Kidney (tissue), 14 donors: ENCODE results near the gene TMEM222. TPM values are rescaled to one million over a fixed set of nuclear protein-coding genes. Genes with fewer than 3 reads are reported as not detected.

Experiments
- DNase-seq, 5 donors: peaks; one replicate each; pipeline ENCODE4 v3.0.0-alpha.2; 2013 to 2020
- FAIRE-seq: peaks from 2 replicates; lab custom pipeline; 2012; peaks lifted over from hg19 to GRCh38; lab: Jason Lieb, UNC
- H3K27ac ChIP-seq, 2 donors: one replicate each; pipeline ENCODE4 v1.7.0; 2013; ENCODE audit warnings: low read depth in 2 of 2, low read length in 2 of 2, inconsistent platforms in 1 of 2
- H3K27me3 ChIP-seq: one replicate; pipeline ENCODE4 v1.7.1; 2013; ENCODE audit warnings: low read length, inconsistent platforms; ENCODE audit not compliant: control insufficient read depth, insufficient read depth
- H3K36me3 ChIP-seq, 3 donors: one replicate each; pipeline versions ENCODE4 v1.7.0 to v1.7.1; 2013; ENCODE audit warnings: low read length in 3 of 3, control low read depth in 1 of 3, inconsistent platforms in 1 of 3; ENCODE audit not compliant: insufficient read depth in 3 of 3, control insufficient read depth in 2 of 3
- H3K4me1 ChIP-seq, 3 donors: one replicate each; pipeline versions ENCODE4 v1.7.0 to v1.7.1; 2013; ENCODE audit warnings: low read length in 3 of 3, inconsistent platforms in 1 of 3, low read depth in 1 of 3; ENCODE audit not compliant: control insufficient read depth in 2 of 3, insufficient read depth in 2 of 3
- H3K4me3 ChIP-seq, 3 donors: one replicate each; pipeline versions ENCODE4 v1.7.0 to v1.8.1; 2013; ENCODE audit warnings: low read length in 3 of 3, control low read depth in 1 of 3, inconsistent platforms in 1 of 3
- H3K9ac ChIP-seq, 3 donors: one replicate each; pipeline versions ENCODE4 v1.7.0 to v1.7.1; 2013; ENCODE audit warnings: low read length in 3 of 3, control low read depth in 1 of 3, inconsistent platforms in 1 of 3
- H3K9me3 ChIP-seq, 3 donors: one replicate each; pipeline versions ENCODE4 v1.7.0 to v1.7.1; 2013; ENCODE audit warnings: low read length in 3 of 3, control low read depth in 1 of 3, inconsistent platforms in 1 of 3; ENCODE audit not compliant: control insufficient read depth in 2 of 3, insufficient read depth in 1 of 3
- intact Hi-C: fragments of 100-400 bp; cut with DNase I; formaldehyde crosslinking; loops from one replicate; pipeline ENCODE4 v1.11.1; 2022
- polyA plus RNA-seq: library from polyadenylated mRNA; stranded (reverse); fragments of 350-450 nt; fragmentation: Illumina TruSeq; extraction: RNeasy Lipid Tissue Mini Kit (QIAGEN cat#74804); gene quantifications from one replicate; pipeline ENCODE4 v1.2.3, GENCODE V29; 2014; ENCODE audit warnings: low read depth, low replicate concordance; ENCODE audit not compliant: insufficient read depth
- total RNA-seq: library from RNA; stranded (reverse); fragmentation: NEBNext Ultra II Directional; extraction: Animal tissue kit (Norgen Biotek cat#: 25700); gene quantifications from one replicate; pipeline ENCODE4 v1.2.1, GENCODE V29; 2021
- TF ChIP-seq, protein P1 (sequence below): IDR thresholded peaks from 3 replicates; pipeline ENCODE4 v1.5.1; 2012; ENCODE audit warnings: mild to moderate bottlenecking, moderate library complexity, borderline replicate concordance; ENCODE audit not compliant: insufficient read depth; ENCODE audit errors: extremely low read depth
- donor health status: control.
- donor health status: control.
- donor health status: control.
- donor health status: control.
- donor health status: control.
- donor health status: DM: yes; HTN: yes; CAD: no.
- donor health status: Normal renal cell carcinoma (clear cell type).

Gene TMEM222
- total and polyA plus RNA-seq, 2 donors from 2014 or later: 42.9 to 58.2 TPM

DNA sequence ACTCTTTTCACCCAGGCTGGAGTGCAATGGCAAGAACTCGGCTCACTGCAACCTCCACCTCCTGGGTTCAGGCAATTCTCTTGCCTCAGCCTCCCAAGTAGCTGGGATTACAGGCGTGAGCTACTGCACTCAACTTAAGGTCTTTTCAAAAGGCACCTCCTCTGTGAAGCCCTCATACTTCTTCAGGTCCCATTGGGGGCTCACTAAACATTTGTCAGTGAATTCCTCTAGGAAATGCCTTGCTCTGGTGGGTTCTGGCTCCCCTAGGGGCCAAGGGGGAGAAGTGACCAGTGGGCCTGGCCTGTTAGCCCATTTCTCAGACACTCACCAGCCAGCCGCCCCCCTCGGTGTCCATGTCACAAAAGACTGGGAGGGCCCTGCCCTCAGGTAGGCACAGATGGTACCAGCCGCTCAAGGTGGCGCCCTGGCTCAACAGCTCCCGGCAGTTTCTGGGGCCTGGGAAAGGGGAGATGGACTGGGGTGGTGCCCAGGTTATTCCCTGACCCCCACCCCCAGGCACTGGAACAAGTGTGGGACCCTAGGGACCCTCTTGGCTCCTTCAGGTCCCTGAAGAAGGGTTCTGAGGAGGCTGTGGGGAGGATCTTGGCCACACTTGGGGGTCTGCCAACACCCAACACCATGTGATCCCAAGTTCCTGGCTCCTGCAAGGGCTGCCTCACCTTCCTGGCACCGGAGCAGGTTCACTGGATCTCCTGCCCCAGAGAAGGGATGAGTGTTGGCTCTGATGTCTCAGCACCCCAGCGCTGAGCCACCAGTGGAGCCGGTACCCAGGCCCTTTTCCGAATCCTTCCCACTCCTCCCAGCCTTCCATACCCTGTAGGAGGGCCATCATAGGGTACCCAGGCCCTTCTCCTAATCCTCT is 51.1 kb downstream of the TMEM222 start:
- TF ChIP-seq, protein P1, sequence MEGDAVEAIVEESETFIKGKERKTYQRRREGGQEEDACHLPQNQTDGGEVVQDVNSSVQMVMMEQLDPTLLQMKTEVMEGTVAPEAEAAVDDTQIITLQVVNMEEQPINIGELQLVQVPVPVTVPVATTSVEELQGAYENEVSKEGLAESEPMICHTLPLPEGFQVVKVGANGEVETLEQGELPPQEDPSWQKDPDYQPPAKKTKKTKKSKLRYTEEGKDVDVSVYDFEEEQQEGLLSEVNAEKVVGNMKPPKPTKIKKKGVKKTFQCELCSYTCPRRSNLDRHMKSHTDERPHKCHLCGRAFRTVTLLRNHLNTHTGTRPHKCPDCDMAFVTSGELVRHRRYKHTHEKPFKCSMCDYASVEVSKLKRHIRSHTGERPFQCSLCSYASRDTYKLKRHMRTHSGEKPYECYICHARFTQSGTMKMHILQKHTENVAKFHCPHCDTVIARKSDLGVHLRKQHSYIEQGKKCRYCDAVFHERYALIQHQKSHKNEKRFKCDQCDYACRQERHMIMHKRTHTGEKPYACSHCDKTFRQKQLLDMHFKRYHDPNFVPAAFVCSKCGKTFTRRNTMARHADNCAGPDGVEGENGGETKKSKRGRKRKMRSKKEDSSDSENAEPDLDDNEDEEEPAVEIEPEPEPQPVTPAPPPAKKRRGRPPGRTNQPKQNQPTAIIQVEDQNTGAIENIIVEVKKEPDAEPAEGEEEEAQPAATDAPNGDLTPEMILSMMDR: no peak
- Histone ChIP-seq H3K27ac (peak overlapping the region; percentile 7 to 37), H3K4me1 (no peaks in the 10 kb centered on the region), H3K4me3 (no peak overlapping the region), H3K27me3 (no peaks in the 10 kb centered on the region), H3K9me3 (no peaks in the 10 kb centered on the region), H3K9ac (no peak overlapping the region), H3K36me3 (no peaks in the 10 kb centered on the region)
- DNase-seq (peak in 1 of 5 donors; percentile 61), FAIRE-seq (no peak)
- intact Hi-C loops: no loop called here

DNA sequence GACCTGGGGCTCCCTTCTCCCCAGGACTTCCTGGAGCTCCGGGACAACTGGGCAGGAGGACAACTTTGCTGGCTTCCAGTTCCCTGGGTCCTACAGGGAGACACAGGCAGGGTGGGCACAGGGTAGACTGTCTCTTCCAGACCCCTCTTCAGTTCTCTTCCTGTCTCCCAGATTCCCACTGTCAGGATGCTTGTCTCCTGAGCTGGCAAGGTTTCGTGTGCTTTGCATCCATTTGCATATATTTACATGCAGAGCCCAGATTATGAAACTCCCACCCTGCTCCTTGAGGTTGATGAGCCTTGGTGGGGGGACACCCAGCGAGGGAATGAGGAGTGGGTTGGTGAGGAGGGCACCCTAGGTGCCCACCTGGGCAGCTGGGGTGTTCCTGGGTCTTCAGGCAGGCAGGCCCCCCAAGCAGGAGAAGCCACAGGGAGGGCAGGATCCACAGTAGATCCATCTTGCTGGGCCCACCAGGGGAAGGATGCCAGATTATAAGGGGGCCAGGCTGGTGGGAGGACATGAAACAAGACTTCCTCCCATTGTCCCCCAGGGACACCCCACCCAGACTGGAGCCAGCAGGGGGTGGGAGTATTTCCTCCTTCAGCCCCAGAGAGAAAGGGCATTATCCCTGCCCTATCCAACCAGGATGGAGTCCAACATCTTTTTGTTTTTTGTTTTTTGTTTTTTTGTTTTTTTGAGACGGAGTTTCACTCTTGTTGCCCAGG is 52.6 kb downstream of the TMEM222 start, which contains the start of gene FCN3:
FCN3 (minus strand) TSS at position 463 of the 725 bp plus-strand sequence; CDS start at position 457, 6 bp downstream.
- H3K9me3 ChIP-seq: no peaks in the 10 kb centered on the region
- H3K4me1 ChIP-seq: no peaks in the 10 kb centered on the region
- TF ChIP-seq, protein P1: no peak
- no peak for DNase-seq
- H3K36me3 ChIP-seq: no peaks in the 10 kb centered on the region
- intact Hi-C loops: no loop called here
- no peak within 1 kb of the TSS for H3K9ac ChIP-seq
- FAIRE-seq: no peak
- H3K27ac ChIP-seq: peak within 1 kb of the TSS; percentile 7 to 65
- no peak within 1 kb of the TSS for H3K4me3 ChIP-seq
- no peaks in the 10 kb centered on the region for H3K27me3 ChIP-seq

DNA sequence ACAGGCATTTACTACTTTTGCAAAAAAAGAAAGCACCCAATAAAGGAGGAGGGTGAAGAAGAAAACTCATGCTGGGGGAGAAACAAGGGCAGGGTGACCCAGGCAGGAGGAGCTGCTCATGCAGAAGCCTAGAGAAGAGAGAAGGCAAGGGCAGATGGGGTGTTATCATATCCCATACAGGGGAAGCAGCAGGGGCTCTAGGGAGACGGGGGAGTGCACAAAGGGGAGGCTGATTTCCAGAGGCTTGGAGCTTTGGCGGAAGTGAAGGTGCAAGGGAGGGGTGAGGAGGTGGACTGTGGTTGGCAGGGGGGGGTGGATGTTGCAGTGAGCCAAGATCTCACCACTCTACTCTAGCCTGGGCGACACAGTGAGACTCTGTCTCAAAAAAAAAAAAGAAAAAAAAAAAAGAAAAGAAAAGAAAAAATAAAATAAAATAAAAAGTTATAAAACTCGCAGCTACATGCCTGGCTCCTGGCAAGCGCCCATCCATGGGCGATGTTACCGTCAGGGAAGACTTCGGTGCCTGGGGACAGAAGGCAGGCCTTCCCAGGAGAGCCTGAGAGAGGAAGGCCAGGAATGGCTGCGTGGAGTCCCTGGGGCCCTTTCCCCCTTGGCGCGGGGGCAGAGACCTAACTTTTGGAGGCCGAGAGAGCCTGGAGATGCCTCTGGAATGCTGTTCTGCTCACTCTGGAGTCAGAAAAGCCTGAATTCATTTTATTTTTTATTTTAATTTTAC is 56.0 kb downstream of the TMEM222 start:
- no peaks in the 10 kb centered on the region for H3K9me3 ChIP-seq
- intact Hi-C loops: no loop called here
- no peak for DNase-seq
- no peak overlapping the region for H3K9ac ChIP-seq
- no peaks in the 10 kb centered on the region for H3K4me1 ChIP-seq
- H3K27ac ChIP-seq: no peak overlapping the region
- H3K4me3 ChIP-seq: no peak overlapping the region
- TF ChIP-seq, protein P1: no peak
- H3K27me3 ChIP-seq: no peaks in the 10 kb centered on the region
- no peaks in the 10 kb centered on the region for H3K36me3 ChIP-seq
- FAIRE-seq: no peak
